Activated CD8-positive, alpha-beta memory T cell treated with anti-CD3 and anti-CD28 coated beads for 4 hours (primary cell): ENCODE data around the gene IL9R.
"Not testable (repeated sequence)": the region's sequence is repeated elsewhere in the genome, so short reads cannot be mapped to it uniquely, and the experiment has no call there.

Experiments
- DNase-seq, 2 donors: peaks; one replicate each; pipeline ENCODE4 v3.0.0-alpha.2; 2020; ENCODE audit warnings: low read depth in 2 of 2

The IL9R gene

DNA sequence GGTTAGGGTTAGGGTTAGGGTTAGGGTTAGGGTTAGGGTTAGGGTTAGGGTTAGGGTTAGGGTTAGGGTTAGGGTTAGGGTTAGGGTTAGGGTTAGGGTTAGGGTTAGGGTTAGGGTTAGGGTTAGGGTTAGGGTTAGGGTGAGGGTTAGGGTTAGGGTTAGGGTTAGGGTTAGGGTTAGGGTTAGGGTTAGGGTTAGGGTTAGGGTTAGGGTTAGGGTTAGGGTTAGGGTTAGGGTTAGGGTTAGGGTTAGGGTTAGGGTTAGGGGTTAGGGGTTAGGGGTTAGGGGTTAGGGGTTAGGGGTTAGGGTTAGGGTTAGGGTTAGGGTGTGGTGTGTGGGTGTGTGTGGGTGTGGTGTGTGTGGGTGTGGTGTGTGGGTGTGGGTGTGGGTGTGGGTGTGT is 33.0 kb downstream of the IL9R start:
- DNase-seq = not testable (repeated sequence)
